GM18517 (cell line): Measurements from ENCODE around the gene HOGA1.

Experiments used
- ATAC-seq: cut with Tn5 transposase; IDR thresholded peaks from one replicate; pipeline ENCODE4 v1.9.1; 2021; ENCODE audit warnings: mild to moderate bottlenecking, moderate library complexity; ENCODE audit not compliant: unreplicated experiment

Gene HOGA1

GRCh38 chr10:97584060-97584797 lies at the start of gene HOGA1:
Gene HOGA1 (plus strand): TSS chr10:97584389. CDS start chr10:97584704, 315 bp downstream.
- ATAC-seq = no peak

- no peak for ATAC-seq
Measured at GRCh38 chr10:97534746-97535367, 49.3 kb upstream of the HOGA1 start.

GRCh38 chr10:97537186-97537869 lies 46.9 kb upstream of the HOGA1 start:
- no peak for ATAC-seq

DNA sequence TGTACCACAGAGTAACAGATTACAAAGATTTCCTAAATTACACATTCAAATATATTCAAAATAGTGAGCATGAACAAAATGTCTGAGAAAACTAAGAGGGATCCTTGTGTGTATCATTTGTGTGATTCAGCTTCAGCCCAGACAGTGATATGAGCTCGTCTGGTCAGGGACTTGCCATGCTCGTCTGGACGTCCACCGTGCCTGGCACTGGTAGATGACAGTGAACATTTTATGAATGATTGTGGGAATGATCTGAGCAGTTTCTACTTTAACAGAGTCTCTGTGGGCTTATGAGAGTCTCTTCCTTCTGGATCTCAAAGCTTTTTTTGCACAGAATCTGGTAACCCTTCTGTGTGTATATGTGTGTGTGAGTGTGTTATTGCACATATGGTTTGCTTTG lies 45.8 kb upstream of the HOGA1 start:
- no peak for ATAC-seq

DNA sequence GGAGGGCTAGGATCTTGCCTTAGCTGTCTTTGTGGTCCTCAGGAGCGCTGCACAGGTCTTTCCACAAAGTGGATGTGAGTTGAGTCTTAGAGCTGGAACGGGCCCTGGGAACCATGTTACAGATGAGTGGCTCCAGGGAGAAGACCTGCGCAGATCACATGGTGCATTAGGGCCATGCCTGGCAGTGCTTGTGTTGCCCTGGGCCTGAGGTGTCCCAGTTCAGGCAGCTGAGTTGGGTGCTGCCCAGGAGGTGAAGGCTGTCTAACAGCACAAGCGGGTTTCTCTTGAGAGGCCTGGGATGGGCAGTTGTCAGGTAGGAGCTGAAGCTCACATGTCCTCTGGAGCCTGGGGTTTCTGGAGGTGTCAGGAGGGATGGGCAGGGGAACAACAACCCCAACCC lies 45.4 kb upstream of the HOGA1 start:
- no peak for ATAC-seq

- ATAC-seq = no peak
Measured at GRCh38 chr10:97539523-97540200, 44.5 kb upstream of the HOGA1 start.

- ATAC-seq = no peak
Measured at GRCh38 chr10:97540669-97541500, 43.3 kb upstream of the HOGA1 start.

- no peak for ATAC-seq
Measured at GRCh38 chr10:97542169-97543024, 41.8 kb upstream of the HOGA1 start.

GRCh38 chr10:97543025-97543546 lies 41.1 kb upstream of the HOGA1 start:
- ATAC-seq = no peak

DNA sequence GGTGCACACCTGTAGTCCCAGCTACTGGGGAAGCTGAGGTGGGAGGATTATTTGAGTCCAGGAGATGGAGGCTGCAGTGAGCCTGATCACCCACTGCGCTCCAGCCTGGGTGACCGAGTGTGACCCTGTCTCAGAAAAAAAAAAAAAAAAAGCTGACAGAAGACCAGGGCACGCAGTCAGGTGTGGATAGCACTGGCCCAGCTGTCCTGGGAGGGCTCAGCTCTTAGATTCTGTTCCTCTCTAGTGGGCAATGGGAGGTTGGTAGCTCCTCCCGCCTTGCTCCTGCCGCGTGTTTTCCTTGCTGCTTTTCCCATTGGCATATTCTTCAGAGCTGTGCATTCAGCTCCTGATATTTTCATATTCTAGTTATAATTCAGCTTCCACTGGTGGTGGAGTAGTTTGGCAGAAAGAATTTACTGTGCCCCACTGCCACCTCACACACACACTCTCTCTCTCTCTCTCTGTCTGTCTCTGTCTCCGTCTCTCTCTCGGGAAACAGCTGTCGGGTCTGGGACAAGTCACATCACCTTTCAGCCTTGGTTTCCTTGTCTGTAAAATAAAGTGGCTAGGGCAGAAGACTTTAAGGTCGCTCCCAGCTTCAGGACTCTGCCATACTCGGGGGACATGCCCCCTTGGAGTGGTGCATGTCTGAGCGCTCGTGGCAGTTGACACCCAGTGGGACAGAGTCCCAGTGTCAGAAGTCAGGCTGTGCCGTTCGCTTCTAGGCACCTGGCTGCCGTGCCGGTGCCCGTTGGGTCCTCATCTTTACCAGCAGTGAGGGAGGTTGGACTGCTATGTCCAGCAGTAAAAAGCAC lies 37.5 kb upstream of the HOGA1 start:
- ATAC-seq = no peak

DNA sequence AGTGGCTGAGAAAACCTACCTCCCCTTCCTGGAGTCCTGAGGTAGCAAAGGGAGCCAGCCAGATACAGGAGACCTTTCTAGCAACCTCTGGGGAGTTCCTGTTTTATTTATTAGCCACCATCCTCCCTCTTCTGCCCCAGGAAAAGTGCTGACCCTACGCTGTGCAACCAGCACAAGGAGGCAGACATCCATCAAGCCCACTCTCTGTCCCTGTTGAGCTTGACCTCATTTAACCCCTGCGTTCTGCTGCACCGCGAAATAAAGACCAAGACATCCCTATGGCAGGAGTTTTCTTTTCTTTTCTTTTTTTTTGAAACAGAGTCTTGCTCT lies 37.0 kb upstream of the HOGA1 start:
- ATAC-seq = no peak

- no peak for ATAC-seq
Measured at GRCh38 chr10:97547962-97548361, 36.2 kb upstream of the HOGA1 start.

- ATAC-seq = no peak
Measured at GRCh38 chr10:97548828-97549455, 35.2 kb upstream of the HOGA1 start.

DNA sequence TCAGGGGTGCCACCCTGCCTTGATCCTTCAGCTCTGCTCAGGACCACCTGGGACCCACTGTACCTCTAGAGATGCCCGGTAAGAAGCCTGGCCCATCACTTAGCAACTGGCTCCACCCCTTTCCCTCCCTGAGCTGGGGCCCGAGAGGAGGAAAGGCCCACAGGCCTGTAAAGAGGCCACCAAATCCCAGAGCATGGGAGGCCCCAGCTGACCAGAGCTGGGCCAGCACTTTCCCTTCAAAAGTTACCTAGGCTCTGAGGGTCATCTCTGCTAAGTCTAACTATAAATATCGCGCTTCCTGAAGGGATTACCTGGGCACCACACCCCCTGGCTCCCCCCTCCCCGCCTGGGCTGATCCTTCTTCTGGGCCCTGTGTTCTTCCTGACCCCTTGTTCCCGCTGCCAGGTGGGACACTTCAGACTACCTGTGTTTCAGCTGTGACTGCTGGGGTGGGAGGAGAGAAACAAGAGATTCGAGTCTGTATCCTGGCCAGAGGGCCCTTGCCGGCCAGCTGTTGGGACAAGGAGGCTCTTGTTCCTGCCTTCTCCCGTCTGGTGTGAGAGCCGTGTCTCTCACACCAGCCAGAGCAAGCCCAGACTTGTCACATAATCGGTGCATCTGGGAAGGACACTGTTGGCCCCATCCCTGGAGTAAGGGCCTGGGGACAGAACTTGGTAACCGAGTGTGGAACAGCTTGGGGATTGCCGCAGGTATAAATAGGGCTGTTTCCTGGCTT lies 34.4 kb upstream of the HOGA1 start:
- no peak for ATAC-seq

GRCh38 chr10:97550336-97551149 lies 33.6 kb upstream of the HOGA1 start:
- no peak for ATAC-seq

DNA sequence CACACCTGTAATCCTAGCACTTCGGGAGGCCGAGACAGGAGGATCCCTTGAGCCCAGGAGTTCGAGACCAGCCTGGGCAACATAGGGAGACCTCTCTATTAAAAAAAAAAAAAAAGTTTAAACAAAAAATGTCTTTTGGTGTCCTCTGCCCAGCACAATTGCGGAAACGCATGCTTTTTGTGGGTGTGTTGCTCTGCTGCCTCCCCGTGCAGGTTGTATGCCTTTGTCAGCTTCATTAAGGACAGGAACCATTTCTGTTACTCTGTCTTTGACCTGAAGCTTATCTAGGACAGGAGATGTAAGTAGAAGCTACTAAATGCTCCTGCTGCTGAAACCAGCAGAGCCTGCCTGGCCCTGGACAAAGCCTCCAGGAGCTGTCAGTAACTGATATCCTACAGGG lies 32.9 kb upstream of the HOGA1 start:
- ATAC-seq = no peak

GRCh38 chr10:97553575-97554031 lies 30.6 kb upstream of the HOGA1 start:
- ATAC-seq = no peak
